CD4-positive, alpha-beta T cell treated with Interferon gamma for 1 hour (primary cell): ENCODE results near the gene DAZ1.
"Not testable (repeated sequence)": the region's sequence is repeated elsewhere in the genome, so short reads cannot be mapped to it uniquely, and the experiment has no call there.

ENCODE experiments used
- DNase-seq: peaks from one replicate; pipeline ENCODE4 v3.0.0-alpha.2; 2020

Gene DAZ1, protein sequence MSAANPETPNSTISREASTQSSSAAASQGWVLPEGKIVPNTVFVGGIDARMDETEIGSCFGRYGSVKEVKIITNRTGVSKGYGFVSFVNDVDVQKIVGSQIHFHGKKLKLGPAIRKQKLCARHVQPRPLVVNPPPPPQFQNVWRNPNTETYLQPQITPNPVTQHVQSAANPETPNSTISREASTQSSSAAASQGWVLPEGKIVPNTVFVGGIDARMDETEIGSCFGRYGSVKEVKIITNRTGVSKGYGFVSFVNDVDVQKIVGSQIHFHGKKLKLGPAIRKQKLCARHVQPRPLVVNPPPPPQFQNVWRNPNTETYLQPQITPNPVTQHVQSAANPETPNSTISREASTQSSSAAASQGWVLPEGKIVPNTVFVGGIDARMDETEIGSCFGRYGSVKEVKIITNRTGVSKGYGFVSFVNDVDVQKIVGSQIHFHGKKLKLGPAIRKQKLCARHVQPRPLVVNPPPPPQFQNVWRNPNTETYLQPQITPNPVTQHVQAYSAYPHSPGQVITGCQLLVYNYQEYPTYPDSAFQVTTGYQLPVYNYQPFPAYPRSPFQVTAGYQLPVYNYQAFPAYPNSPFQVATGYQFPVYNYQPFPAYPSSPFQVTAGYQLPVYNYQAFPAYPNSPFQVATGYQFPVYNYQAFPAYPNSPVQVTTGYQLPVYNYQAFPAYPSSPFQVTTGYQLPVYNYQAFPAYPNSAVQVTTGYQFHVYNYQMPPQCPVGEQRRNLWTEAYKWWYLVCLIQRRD

DNA sequence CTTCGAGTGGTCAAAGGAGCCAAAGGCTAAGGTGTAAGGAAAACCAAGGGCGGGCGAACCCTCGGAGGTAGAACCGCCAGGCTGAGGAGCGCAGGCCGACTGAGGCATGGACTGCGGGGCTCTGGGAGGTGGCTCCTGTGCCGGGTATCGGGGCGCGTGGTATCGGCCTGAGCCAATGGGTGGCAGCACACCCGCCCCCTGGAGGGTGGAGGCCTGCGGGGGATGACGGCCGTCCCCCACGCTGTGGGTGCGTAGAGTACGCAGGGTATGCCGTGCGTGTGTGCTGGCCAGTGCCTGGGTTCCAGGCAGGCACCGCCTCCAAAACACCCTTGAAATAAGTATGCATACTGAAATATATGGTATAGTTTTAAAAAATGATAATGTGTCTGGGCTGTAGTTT is at the start of gene DAZ1:
Gene DAZ1 (minus strand): TSS at position 101 of the 400 bp plus-strand sequence. CDS start 208 bp downstream, outside the sequence.
- DNase-seq, result not testable (repeated sequence)

DNA sequence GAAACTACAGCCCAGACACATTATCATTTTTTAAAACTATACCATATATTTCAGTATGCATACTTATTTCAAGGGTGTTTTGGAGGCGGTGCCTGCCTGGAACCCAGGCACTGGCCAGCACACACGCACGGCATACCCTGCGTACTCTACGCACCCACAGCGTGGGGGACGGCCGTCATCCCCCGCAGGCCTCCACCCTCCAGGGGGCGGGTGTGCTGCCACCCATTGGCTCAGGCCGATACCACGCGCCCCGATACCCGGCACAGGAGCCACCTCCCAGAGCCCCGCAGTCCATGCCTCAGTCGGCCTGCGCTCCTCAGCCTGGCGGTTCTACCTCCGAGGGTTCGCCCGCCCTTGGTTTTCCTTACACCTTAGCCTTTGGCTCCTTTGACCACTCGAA is 20.4 kb upstream of the DAZ1 start, which contains the start of gene DAZ2:
Gene DAZ2 (plus strand): TSS at position 301 of the 400 bp plus-strand sequence. CDS start 208 bp downstream, outside the sequence.
- not testable (repeated sequence) for DNase-seq

DNA sequence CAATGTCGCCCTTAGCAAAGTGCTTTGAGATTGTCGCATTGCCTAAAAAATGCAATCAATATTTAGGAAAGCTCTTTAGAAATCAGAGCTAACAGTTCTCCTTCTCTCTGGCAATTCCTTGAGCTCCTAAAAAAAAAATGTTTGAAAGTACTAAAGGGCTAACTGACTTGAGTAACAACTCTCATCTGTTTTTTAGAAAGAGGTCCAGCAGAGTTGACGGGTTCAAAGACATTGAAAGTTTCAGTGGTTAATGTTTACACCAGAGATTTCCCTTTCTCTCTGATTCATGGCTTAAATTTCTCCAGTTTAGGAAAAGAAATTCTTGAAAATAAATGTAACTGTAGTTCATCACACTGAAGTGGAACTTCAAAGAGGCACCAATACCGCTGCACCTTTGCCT is 11.9 kb upstream of the DAZ1 start:
- not testable (repeated sequence) for DNase-seq

DNA sequence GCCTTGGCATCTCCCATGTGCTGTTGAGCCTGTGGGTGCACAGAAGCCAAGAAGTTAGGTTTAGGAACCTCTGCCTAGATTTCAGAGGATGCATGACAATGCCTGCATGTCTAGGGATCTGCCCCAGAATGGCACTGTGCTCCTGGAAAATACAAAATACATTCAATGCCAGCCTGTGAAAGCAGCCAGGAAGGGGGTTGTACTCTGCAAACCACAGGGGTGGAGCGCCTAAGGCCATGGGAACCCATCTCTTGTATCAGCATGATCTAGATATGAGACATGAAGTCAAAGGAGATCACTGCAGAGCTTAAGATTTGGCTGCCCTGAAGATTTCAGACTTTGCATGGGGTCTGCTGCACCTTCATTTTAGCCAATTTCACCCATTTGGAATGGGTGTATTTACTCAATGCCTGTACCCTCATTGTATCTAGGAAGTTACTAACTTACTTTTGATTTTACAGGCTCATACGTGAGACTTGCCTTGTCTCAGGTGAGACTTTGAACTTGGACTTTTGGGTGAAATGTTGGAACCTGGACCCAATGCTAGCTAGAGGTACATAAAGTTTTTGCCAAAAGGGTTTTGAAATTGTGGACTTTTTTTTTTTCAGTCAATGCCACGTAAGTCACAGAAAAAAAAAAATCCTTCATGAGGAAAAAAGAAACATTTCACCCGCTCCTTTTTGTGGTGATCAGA is 11.1 kb upstream of the DAZ1 start:
- DNase-seq, result not testable (repeated sequence)

DNA sequence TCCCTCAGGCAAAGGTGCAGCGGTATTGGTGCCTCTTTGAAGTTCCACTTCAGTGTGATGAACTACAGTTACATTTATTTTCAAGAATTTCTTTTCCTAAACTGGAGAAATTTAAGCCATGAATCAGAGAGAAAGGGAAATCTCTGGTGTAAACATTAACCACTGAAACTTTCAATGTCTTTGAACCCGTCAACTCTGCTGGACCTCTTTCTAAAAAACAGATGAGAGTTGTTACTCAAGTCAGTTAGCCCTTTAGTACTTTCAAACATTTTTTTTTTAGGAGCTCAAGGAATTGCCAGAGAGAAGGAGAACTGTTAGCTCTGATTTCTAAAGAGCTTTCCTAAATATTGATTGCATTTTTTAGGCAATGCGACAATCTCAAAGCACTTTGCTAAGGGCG is 8.6 kb upstream of the DAZ1 start:
- DNase-seq, result not testable (repeated sequence)
